Neural crest cell (in vitro differentiated cells): ENCODE measurements around the gene OR4N5. TPM values are rescaled to one million over a fixed set of nuclear protein-coding genes. Genes with fewer than 3 reads are reported as not detected.

Experiments used
- DNase-seq: peaks from one replicate; pipeline ENCODE4 v3.0.0; 2021; ENCODE audit warnings: low read depth, mixed read lengths, low spot score
- H3K27ac Mint-ChIP-seq: one replicate; pipeline ENCODE4 v1.8.0; 2021; ENCODE audit warnings: mild to moderate bottlenecking, mixed read lengths; ENCODE audit not compliant: unreplicated experiment
- H3K27me3 Mint-ChIP-seq: 2 replicates; pipeline ENCODE4 v1.8.0; 2021; ENCODE audit warnings: low read depth, mild to moderate bottlenecking, mixed read lengths
- H3K36me3 Mint-ChIP-seq: 2 replicates; pipeline ENCODE4 v1.8.0; 2021; ENCODE audit warnings: low read depth, mild to moderate bottlenecking, mixed read lengths
- H3K4me1 Mint-ChIP-seq: 2 replicates; pipeline ENCODE4 v1.8.0; 2021; ENCODE audit warnings: mixed read lengths
- H3K4me3 Mint-ChIP-seq: one replicate; pipeline ENCODE4 v1.8.0; 2021; ENCODE audit warnings: mild to moderate bottlenecking, mixed read lengths
- H3K9me3 Mint-ChIP-seq: 2 replicates; pipeline ENCODE4 v1.8.0; 2021; ENCODE audit warnings: mixed read lengths
- total RNA-seq: library from RNA; stranded (reverse); gene quantifications from 2 replicates; pipeline ENCODE4 v1.2.1, GENCODE V29; 2021
- TF ChIP-seq, protein P1 (sequence below): fragments of 200-600 bp; sonication (generic); conservative IDR thresholded peaks from 2 replicates; pipeline ENCODE4 v1.5.0; 2021; ENCODE audit warnings: antibody characterized with exemption, mild to moderate bottlenecking

Gene OR4N5
- total RNA-seq, 1 donor from 2014 or later, result not detected

DNA sequence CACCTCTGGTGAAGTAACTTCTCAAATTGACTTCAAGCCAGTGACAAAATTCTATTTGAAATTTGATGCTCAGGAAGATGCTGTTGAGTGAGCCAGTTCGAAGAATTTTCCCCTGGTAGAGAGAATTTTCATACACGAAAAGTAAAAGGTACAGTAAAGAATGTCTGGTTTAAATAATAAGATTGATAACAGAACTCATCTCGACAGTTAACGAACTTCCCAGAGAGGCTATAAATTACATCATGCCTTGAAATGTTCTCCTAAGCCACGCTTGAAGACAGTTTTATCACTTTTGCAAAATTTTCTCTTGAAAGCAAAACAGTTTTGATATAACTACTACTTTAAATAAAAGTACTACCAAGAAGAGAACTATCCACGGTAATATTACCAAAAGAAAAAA, 37.7 kb downstream of the OR4N5 start:
- no peak for DNase-seq
- H3K36me3 Mint-ChIP-seq, result peaks cover 4% of the 10 kb centered on the region
- no peaks in the 10 kb centered on the region for H3K4me1 Mint-ChIP-seq
- H3K4me3 Mint-ChIP-seq, result no peak overlapping the region
- TF ChIP-seq, protein P1, sequence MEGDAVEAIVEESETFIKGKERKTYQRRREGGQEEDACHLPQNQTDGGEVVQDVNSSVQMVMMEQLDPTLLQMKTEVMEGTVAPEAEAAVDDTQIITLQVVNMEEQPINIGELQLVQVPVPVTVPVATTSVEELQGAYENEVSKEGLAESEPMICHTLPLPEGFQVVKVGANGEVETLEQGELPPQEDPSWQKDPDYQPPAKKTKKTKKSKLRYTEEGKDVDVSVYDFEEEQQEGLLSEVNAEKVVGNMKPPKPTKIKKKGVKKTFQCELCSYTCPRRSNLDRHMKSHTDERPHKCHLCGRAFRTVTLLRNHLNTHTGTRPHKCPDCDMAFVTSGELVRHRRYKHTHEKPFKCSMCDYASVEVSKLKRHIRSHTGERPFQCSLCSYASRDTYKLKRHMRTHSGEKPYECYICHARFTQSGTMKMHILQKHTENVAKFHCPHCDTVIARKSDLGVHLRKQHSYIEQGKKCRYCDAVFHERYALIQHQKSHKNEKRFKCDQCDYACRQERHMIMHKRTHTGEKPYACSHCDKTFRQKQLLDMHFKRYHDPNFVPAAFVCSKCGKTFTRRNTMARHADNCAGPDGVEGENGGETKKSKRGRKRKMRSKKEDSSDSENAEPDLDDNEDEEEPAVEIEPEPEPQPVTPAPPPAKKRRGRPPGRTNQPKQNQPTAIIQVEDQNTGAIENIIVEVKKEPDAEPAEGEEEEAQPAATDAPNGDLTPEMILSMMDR, result no peak
- H3K27ac Mint-ChIP-seq, result no peak overlapping the region
- H3K27me3 Mint-ChIP-seq, result no peaks in the 10 kb centered on the region
- peaks cover 20% of the 10 kb centered on the region for H3K9me3 Mint-ChIP-seq

DNA sequence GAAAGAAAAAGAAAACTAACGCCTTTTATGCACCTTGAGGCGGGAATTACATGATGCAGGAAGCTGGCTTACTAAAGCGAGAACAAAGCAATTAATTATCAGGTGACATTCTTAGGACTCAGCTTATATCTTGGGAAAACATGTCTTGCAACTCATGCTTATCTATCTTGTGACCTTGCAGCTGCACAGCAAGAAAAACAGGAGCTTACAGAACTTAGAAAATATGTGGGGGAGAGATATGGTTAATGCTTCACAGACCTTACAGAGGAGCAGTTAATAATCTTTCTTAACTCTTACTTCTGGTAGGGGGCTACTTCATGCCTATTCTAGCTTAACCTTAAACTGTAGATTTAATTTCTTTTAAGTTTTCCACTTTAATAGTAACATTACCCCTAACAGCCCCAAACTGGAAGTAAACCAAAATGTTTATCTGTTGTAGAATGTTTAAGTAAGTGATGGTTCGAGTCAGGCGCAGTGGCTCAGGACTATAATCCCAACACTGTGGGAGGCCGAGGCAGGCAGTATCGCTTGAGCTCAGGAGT, 38.9 kb downstream of the OR4N5 start:
- H3K36me3 Mint-ChIP-seq, result peaks cover 4% of the 10 kb centered on the region
- peaks cover 23% of the 10 kb centered on the region for H3K9me3 Mint-ChIP-seq
- H3K4me3 Mint-ChIP-seq, result no peak overlapping the region
- no peak for DNase-seq
- no peaks in the 10 kb centered on the region for H3K27me3 Mint-ChIP-seq
- no peak overlapping the region for H3K27ac Mint-ChIP-seq
- TF ChIP-seq, protein P1, result no peak
- no peaks in the 10 kb centered on the region for H3K4me1 Mint-ChIP-seq

DNA sequence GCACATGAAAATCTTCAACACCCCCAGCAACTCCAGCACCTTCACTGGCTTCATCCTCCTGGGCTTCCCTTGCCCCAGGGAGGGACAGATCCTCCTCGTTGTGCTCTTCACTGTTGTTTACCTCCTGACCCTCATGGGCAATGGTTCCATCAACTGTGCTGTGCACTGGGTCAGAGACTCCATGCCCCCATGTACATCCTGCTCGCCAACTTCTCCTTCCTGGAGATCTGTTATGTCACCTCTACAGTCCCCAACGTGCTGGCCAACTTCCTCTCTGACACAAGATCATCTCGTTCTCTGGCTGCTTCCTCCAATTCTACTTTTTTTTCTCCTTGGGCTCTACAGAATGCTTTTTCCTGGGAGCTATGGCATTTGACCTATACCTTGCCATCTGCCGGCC, 40.6 kb downstream of the OR4N5 start:
- DNase-seq, result no peak
- no peak overlapping the region for H3K4me3 Mint-ChIP-seq
- peaks cover 20% of the 10 kb centered on the region for H3K9me3 Mint-ChIP-seq
- H3K27ac Mint-ChIP-seq, result no peak overlapping the region
- peaks cover 4% of the 10 kb centered on the region for H3K36me3 Mint-ChIP-seq
- no peaks in the 10 kb centered on the region for H3K27me3 Mint-ChIP-seq
- TF ChIP-seq, protein P1, result no peak
- no peaks in the 10 kb centered on the region for H3K4me1 Mint-ChIP-seq

DNA sequence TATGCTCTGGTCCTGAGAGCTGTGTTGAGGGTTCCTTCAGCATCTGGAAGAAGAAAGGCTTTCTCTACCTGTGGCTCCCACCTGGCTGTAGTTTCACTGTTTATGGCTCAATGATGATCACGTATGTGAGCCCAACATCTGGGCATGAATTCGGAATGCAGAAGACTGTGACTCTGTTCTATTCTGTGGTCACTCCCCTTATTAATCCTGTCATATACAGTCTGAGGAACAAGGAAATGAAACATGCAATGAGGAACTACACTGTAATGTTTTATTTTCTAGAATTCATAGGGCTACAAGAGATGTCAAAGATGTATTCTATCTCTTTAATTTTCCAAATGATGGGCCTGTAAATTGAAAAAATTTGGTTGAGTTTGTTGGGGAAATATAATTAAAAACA, 41.3 kb downstream of the OR4N5 start:
- Mint-ChIP-seq H3K27ac (no peak overlapping the region), H3K27me3 (no peaks in the 10 kb centered on the region), H3K4me1 (no peaks in the 10 kb centered on the region), H3K36me3 (peaks cover 4% of the 10 kb centered on the region), H3K9me3 (peaks cover 22% of the 10 kb centered on the region), H3K4me3 (no peak overlapping the region)
- TF ChIP-seq, protein P1, result no peak
- no peak for DNase-seq

DNA sequence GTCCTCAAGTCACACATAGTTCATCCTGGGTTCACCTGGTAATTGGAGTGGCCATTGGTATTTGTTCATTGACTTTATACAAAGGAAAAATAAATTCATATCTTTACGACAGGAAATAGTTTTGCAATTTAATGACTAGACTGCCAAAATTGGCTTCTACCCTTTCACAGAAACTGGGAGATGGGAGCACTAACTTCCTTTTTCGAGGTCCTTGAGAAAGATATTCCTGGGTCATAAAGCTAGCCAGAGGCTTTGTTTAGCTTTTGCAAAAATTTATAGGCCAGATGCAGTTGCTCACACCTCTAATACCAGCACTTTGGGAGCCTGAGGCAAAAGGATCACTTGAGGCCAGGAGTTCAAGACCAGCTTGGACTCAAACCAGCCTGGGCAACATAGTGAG, 41.9 kb downstream of the OR4N5 start:
- Mint-ChIP-seq H3K4me3 (no peak overlapping the region), H3K9me3 (peaks cover 22% of the 10 kb centered on the region), H3K27ac (no peak overlapping the region), H3K4me1 (no peaks in the 10 kb centered on the region), H3K36me3 (peaks cover 4% of the 10 kb centered on the region), H3K27me3 (no peaks in the 10 kb centered on the region)
- TF ChIP-seq, protein P1, result no peak
- no peak for DNase-seq
